ENCODE measurements around the gene RAI14.

DNA sequence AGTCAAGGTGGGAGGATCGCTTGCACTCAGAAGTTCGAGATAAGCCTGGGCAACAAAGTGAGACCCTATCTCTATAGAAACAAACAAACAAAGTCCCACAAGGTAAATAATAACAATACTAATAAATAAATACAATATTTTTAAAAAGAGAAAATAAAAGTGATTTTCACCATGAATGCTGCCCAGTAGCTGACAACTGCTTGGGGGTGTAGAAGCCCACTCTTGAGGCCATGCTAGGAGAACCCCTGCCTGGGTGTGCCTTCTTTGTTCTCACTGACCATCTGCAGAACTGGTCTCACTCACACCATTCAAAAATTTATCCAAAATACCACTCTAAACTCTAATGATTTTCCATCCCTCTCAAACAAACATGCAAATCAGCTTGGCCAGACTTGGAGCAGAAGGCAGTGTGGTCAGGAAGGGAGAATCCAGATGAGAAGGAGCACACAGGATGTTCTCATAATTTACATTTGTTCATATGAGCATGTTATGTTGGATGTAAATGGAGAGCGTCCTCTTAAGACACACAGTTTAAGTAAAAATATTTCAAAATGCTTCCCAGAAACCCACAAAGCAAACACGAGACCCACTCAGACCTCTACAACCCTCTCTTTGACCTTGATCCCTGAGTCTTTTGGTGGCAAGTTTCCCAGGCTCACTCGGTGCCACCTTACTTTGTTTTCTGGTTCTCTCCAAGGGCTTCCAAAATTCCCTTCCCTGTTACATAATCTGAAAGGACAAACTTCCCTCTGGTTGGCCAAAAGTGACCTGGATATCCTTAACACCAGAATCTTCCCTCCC, 7.9 kb upstream of the RAI14 start:
- TF ChIP-seq, protein P1, sequence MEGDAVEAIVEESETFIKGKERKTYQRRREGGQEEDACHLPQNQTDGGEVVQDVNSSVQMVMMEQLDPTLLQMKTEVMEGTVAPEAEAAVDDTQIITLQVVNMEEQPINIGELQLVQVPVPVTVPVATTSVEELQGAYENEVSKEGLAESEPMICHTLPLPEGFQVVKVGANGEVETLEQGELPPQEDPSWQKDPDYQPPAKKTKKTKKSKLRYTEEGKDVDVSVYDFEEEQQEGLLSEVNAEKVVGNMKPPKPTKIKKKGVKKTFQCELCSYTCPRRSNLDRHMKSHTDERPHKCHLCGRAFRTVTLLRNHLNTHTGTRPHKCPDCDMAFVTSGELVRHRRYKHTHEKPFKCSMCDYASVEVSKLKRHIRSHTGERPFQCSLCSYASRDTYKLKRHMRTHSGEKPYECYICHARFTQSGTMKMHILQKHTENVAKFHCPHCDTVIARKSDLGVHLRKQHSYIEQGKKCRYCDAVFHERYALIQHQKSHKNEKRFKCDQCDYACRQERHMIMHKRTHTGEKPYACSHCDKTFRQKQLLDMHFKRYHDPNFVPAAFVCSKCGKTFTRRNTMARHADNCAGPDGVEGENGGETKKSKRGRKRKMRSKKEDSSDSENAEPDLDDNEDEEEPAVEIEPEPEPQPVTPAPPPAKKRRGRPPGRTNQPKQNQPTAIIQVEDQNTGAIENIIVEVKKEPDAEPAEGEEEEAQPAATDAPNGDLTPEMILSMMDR (IDR thresholded peaks at IDR 0.05; ENCODE audit: insufficient read depth, low read depth, low read length): no peak
- no peak for TF ChIP-seq EZH2 (IDR thresholded peaks at IDR 0.05; ENCODE audit: insufficient read depth, low read length)

All from astrocyte (in vitro differentiated cells and primary cell).